GM23248 (cell line): Measurements from ENCODE around the gene EML4. TPM values are rescaled to one million over a fixed set of nuclear protein-coding genes. Genes with fewer than 3 reads are reported as not detected.

Experiments used
- DNase-seq: peaks from one replicate; pipeline ENCODE4 v3.0.0-alpha.2; 2015
- H2AFZ ChIP-seq: fragments of 200-600 bp; sonication (generic); 2 replicates; pipeline ENCODE4 v1.6.1; 2016; ENCODE audit warnings: antibody characterized with exemption
- H3F3A ChIP-seq: fragments of 200-600 bp; sonication (generic); 2 replicates; pipeline ENCODE4 v1.6.1; 2016; ENCODE audit warnings: mild to moderate bottlenecking, antibody characterized with exemption, mixed run types; ENCODE audit not compliant: insufficient read depth
- H3K27ac ChIP-seq: fragments of 200-600 bp; sonication (generic); 2 replicates; pipeline ENCODE4 v1.5.1; 2016; ENCODE audit warnings: mild to moderate bottlenecking
- H3K27me3 ChIP-seq: fragments of 200-600 bp; sonication (generic); replicated peaks from 2 replicates; pipeline ENCODE4 v1.6.1; 2016; ENCODE audit warnings: mild to moderate bottlenecking; ENCODE audit not compliant: insufficient read depth
- H3K36me3 ChIP-seq: fragments of 200-600 bp; sonication (generic); 2 replicates; pipeline ENCODE4 v1.6.1; 2016; ENCODE audit warnings: low read depth, mild to moderate bottlenecking
- H3K4me1 ChIP-seq: fragments of 200-600 bp; sonication (generic); 2 replicates; pipeline ENCODE4 v1.6.1; 2016; ENCODE audit warnings: mild to moderate bottlenecking; ENCODE audit not compliant: insufficient read depth
- H3K4me2 ChIP-seq: fragments of 200-600 bp; sonication (generic); one replicate; pipeline ENCODE4 v1.6.1; 2016; ENCODE audit warnings: mild to moderate bottlenecking; ENCODE audit not compliant: unreplicated experiment
- H3K4me3 ChIP-seq: fragments of 200-600 bp; sonication (generic); 2 replicates; pipeline ENCODE4 v1.5.1; 2016; ENCODE audit warnings: mild to moderate bottlenecking
- H3K79me2 ChIP-seq: fragments of 200-600 bp; sonication (generic); 2 replicates; pipeline ENCODE4 v1.6.1; 2016; ENCODE audit warnings: mild to moderate bottlenecking; ENCODE audit not compliant: insufficient read depth
- H3K9ac ChIP-seq: fragments of 200-600 bp; sonication (generic); 2 replicates; pipeline ENCODE4 v1.6.1; 2016; ENCODE audit warnings: mild to moderate bottlenecking
- H3K9me2 ChIP-seq: fragments of 200-600 bp; sonication (generic); 2 replicates; pipeline ENCODE4 v1.6.1; 2016; ENCODE audit warnings: mixed run types, mild to moderate bottlenecking, moderate library complexity; ENCODE audit not compliant: insufficient read depth
- H3K9me3 ChIP-seq: fragments of 200-600 bp; sonication (generic); one replicate; pipeline ENCODE4 v1.6.1; 2017; ENCODE audit warnings: low read depth
- H4K20me1 ChIP-seq: fragments of 200-600 bp; sonication (generic); 2 replicates; pipeline ENCODE4 v1.6.0; 2016; ENCODE audit not compliant: insufficient read depth
- EZH2 ChIP-seq: fragments of 200-600 bp; sonication (generic); IDR thresholded peaks from 2 replicates; pipeline ENCODE4 v1.6.1; 2018; ENCODE audit warnings: antibody characterized with exemption, mild to moderate bottlenecking; ENCODE audit not compliant: insufficient read depth, poor library complexity, severe bottlenecking
- EZH2phosphoT487 ChIP-seq: fragments of 200-600 bp; sonication (generic); IDR thresholded peaks from 2 replicates; pipeline ENCODE4 v1.6.1; 2018; ENCODE audit warnings: antibody characterized with exemption, moderate library complexity, mild to moderate bottlenecking, low read depth; ENCODE audit not compliant: insufficient read depth
- WGBS, 2 experiments: methylation state at CpG; one replicate each; pipeline ENCODE4 v1.1.6; 2015 to 2017; ENCODE audit warnings: low lambda C conversion rate in 2 of 2, low coverage in 1 of 2; ENCODE audit errors: missing lambda C conversion rate in 2 of 2; 5-methylcytosine and 5-hydroxymethylcytosine counted together
- in situ Hi-C: fragments of 300-500 bp; cut with MboI; formaldehyde crosslinking; loops from 2 replicates; pipeline ENCODE4 v1.15.0; 2020
- polyA plus RNA-seq: library from polyadenylated mRNA; unstranded; fragments of >200 nt; fragmentation: Nextera tagmentation; extraction: Ambion mirVana; gene quantifications from 2 replicates; pipeline ENCODE4 v1.2.1, GENCODE V29; 2016
- total RNA-seq: library from RNA; depleted of rRNA; stranded (reverse); fragments of >200 nt; shearing (Covaris generic); gene quantifications from 2 replicates; pipeline ENCODE4 v1.2.3, GENCODE V29; 2014

Gene EML4
- total and polyA plus RNA-seq, 2 experiments from 2014 or later, result 19.3 to 21.7 TPM

DNA sequence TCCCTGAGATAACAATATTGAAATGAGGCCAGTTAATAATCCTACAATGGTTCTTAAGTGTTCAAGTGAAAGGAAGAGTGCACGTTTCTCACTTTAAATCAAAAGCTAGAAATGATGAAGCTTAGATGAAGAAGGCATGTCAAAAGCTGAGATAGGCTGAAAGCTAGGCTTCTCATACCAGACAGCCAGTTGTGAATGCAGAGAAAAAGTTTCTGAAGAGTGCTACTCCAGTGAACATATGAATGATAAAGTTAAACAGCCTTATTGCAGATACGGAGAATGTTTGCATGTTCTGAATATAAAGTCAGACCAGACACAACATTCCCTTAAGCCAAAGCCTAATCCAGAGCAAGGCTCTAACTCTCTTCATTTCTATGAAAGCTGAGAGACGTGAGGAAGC is 51.4 kb downstream of the EML4 start:
- Histone ChIP-seq H3K4me3 (no peak overlapping the region), H3K4me2 (no peak overlapping the region), H3K9ac (no peak overlapping the region), H2AFZ (no peak overlapping the region), H3K9me2 (no peaks in the 10 kb centered on the region), H3K4me1 (peaks cover 22% of the 10 kb centered on the region), H3K27me3 (no peaks in the 10 kb centered on the region), H3K27ac (no peak overlapping the region), H3F3A (peaks cover 15% of the 10 kb centered on the region; the same call in 1 of the 2 replicates), H3K9me3 (no peaks in the 10 kb centered on the region), H3K79me2 (peaks cover 58% of the 10 kb centered on the region), H3K36me3 (no peaks in the 10 kb centered on the region), H4K20me1 (no peaks in the 10 kb centered on the region)
- in situ Hi-C loops, result no loop called here
- DNase-seq, result no peak
- WGBS, 2 experiments, result 91 to 97% methylated on average over 3 of the region's 3 CpGs
- no peak for TF ChIP-seq EZH2phosphoT487
- no peak for TF ChIP-seq EZH2

DNA sequence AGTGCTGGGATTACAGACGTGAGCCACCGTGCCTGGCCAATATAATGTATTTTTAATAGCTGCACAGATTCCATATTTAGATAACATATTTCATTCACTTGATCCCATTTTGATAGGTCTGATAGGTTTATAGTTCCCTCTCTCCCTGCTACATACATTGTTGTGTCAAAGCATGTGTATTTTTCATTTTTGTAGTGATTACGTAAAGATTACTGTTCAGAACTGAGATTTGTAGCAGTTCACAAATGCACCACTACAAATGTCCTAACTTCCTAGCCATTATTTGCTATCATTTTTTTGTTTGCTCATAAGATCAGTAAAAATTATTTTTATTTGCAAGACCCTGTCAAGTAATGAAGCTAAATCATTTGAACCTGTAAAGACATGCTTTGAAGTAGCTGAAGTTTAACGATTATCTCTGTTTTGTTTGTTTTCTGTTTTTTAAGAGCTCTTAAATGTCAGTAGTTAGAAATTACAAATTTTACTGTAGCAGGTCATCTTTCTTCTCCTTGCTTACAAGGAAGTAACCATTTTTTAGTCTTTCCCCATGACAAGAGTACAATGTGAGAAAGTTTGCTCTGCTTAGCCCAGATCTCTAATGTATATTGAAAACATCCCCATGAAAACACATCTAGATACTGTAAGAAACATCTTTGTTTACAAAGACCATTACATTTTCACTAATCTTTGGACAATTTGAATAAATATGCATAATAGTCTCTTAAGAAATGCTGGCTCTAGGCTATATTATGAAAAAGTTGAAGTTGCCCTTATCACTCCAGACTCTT is 54.1 kb downstream of the EML4 start:
- Histone ChIP-seq H3K79me2 (peaks cover 69% of the 10 kb centered on the region), H3K9ac (no peak overlapping the region), H3K9me3 (no peaks in the 10 kb centered on the region), H3K27ac (0 out of 2 replicates have a peak overlapping the region, but pooled peaks have one; percentile 3), H3K27me3 (no peaks in the 10 kb centered on the region), H3K4me1 (peaks cover 10% of the 10 kb centered on the region), H3K4me3 (no peak overlapping the region), H3K4me2 (peak overlapping the region; percentile 23), H2AFZ (no peak overlapping the region), H3F3A (peaks cover 15% of the 10 kb centered on the region; the same call in 1 of the 2 replicates), H3K9me2 (no peaks in the 10 kb centered on the region), H4K20me1 (no peaks in the 10 kb centered on the region), H3K36me3 (no peaks in the 10 kb centered on the region)
- in situ Hi-C loops, result no loop called here
- WGBS, 2 experiments, result 97 to 99% methylated on average over 4 of the region's 4 CpGs
- TF ChIP-seq EZH2phosphoT487 (no peak), EZH2 (no peak)
- no peak for DNase-seq

DNA sequence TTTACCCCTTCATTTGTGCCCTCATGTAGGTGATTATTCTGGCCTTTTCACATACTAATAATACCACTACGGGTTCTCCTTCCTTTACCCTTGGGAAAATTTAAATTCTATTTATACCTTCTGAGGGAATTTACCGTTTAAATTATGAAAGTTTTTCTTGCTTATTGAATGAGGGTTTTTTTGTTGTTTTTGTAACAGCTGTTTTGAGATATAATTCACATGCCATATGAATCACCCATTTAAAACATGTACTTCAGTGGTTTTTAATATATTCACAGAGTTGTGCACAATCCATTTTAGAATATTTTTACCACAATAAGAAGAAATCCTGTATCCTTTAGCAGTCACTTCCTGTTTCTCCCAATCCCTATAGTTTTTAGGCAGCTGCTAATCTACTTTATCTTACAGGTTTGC is 54.7 kb downstream of the EML4 start:
- H3K79me2 ChIP-seq, result peaks cover 69% of the 10 kb centered on the region
- no peaks in the 10 kb centered on the region for H4K20me1 ChIP-seq
- peaks cover 10% of the 10 kb centered on the region for H3K4me1 ChIP-seq
- 36 to 40% methylated on average over 2 of the region's 2 CpGs for WGBS, 2 experiments
- no peaks in the 10 kb centered on the region for H3K9me2 ChIP-seq
- H3K27me3 ChIP-seq, result no peaks in the 10 kb centered on the region
- peaks cover 15% of the 10 kb centered on the region; the same call in 1 of the 2 replicates for H3F3A ChIP-seq
- peak; percentile 33 for DNase-seq
- TF ChIP-seq EZH2 (no peak), EZH2phosphoT487 (no peak)
- in situ Hi-C loops, result no loop called here
- no peaks in the 10 kb centered on the region for H3K36me3 ChIP-seq
- no peak overlapping the region for H3K4me3 ChIP-seq
- 0 out of 2 replicates have a peak overlapping the region, but pooled peaks have one; percentile 3 for H3K27ac ChIP-seq
- H3K4me2 ChIP-seq, result peak overlapping the region; percentile 23
- H3K9ac ChIP-seq, result no peak overlapping the region
- no peak overlapping the region for H2AFZ ChIP-seq
- H3K9me3 ChIP-seq, result no peaks in the 10 kb centered on the region

GRCh38 chr2:42224422-42225067 is 55.4 kb downstream of the EML4 start:
- no peaks in the 10 kb centered on the region for H3K27me3 ChIP-seq
- TF ChIP-seq EZH2 (no peak), EZH2phosphoT487 (no peak)
- no peak overlapping the region for H3K9ac ChIP-seq
- peaks cover 67% of the 10 kb centered on the region for H3K79me2 ChIP-seq
- H3F3A ChIP-seq, result peaks cover 15% of the 10 kb centered on the region; the same call in 1 of the 2 replicates
- H3K4me1 ChIP-seq, result peaks cover 10% of the 10 kb centered on the region
- no peak overlapping the region for H3K4me3 ChIP-seq
- H2AFZ ChIP-seq, result no peak overlapping the region
- 0 out of 2 replicates have a peak overlapping the region, but pooled peaks have one; percentile 3 for H3K27ac ChIP-seq
- peak overlapping the region; percentile 23 for H3K4me2 ChIP-seq
- 98 to 99% methylated on average over 4 of the region's 4 CpGs for WGBS, 2 experiments
- H3K36me3 ChIP-seq, result no peaks in the 10 kb centered on the region
- H4K20me1 ChIP-seq, result no peaks in the 10 kb centered on the region
- H3K9me3 ChIP-seq, result no peaks in the 10 kb centered on the region
- no peak for DNase-seq
- H3K9me2 ChIP-seq, result no peaks in the 10 kb centered on the region
- in situ Hi-C loops, result no loop called here
